ENCODE results near the gene OR1I1. TPM values are rescaled to one million over a fixed set of nuclear protein-coding genes. Genes with fewer than 3 reads are reported as not detected.

OR1I1 gene
- total RNA-seq, 2 experiments from 2014 or later: not detected

- Mint-ChIP-seq H3K9me3 (no peaks in the 10 kb centered on the region), H3K27me3 (no peaks in the 10 kb centered on the region), H3K4me1 (no peaks in the 10 kb centered on the region), H3K36me3 (peaks cover 26% of the 10 kb centered on the region), H3K27ac (no peak overlapping the region), H3K4me3 (no peak overlapping the region)
- DNase-seq: no peak
- POLR2A ChIA-PET: interaction anchor here (0.5 kb wide), 1 partner anchor 359 kb away, joined by 3 read pairs; no protein-coding TSS in a partner anchor
- no peak for ATAC-seq (ENCODE audit: low read depth)
Measured at GRCh38 chr19:15115762-15116615, 34.0 kb downstream of the OR1I1 start.

GRCh38 chr19:15116856-15117255, 34.8 kb downstream of the OR1I1 start:
- Mint-ChIP-seq H3K4me3 (no peak overlapping the region), H3K4me1 (no peaks in the 10 kb centered on the region), H3K36me3 (peaks cover 30% of the 10 kb centered on the region), H3K9me3 (no peaks in the 10 kb centered on the region), H3K27ac (no peak overlapping the region), H3K27me3 (no peaks in the 10 kb centered on the region)
- POLR2A ChIA-PET: interaction anchor here (0.5 kb wide), 1 partner anchor 358 kb away, joined by 3 read pairs; no protein-coding TSS in a partner anchor
- ATAC-seq (ENCODE audit: low read depth) (no peak), DNase-seq (no peak)

DNA sequence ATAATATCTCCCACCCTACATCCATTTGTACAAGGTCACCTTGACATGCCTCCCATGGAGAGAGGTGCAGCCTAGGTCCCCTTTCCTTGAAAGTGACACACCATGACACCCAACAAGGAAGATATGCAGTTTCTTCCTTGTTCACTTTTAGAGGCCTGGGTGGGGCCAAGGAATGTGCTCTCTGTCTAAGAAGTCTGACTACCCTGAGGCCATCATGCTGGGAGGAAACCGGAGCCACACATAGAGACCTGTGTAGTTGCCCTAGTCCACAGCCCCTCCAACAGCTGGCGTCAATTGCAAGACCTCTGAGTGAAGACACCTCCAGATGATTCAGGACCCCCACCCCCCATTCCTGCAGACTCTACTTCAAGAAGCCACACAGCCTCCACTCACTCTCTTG, 36.2 kb downstream of the OR1I1 start:
- Mint-ChIP-seq H3K4me1 (no peaks in the 10 kb centered on the region), H3K4me3 (no peak overlapping the region), H3K27ac (no peak overlapping the region), H3K9me3 (no peaks in the 10 kb centered on the region), H3K36me3 (peaks cover 33% of the 10 kb centered on the region), H3K27me3 (no peaks in the 10 kb centered on the region)
- ATAC-seq (ENCODE audit: low read depth): no peak
- POLR2A ChIA-PET: no interaction called here
- DNase-seq: no peak

DNA sequence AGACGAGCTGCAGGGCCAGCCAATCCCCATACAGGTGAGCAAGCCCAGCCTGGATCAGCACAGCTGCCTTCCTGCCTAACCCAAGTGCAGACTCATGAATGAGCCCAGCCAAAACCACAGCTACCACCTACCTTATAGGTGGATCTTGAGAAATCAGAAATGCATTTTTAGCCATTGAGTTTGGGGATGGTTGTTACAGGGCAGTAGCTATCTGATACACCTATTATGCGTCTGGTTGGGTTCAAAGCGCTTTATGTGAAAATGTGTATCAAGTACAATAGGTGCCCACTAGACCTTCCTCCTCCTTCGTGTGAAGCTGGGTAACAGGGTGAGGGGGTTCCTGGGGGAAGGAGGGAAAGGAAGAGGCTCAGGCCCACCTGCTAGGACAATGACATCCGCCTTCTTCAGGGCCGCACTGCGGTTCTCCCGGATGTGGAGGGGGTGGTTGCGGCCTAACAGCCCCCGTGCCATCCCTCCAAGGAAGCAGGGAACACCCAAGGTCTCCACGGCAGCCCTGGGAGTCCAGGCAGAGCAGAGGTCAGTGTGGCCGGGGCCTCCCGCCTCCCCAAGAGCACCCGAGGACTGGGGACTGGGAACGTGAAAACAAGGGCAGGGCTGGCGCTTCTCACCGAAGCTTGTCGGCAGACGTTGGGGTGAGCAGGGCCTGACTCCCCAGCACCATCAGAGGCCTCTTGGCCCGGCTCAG, 36.9 kb downstream of the OR1I1 start:
- Mint-ChIP-seq H3K9me3 (no peaks in the 10 kb centered on the region), H3K4me3 (no peak overlapping the region), H3K27ac (no peak overlapping the region), H3K27me3 (no peaks in the 10 kb centered on the region), H3K4me1 (peaks cover under 1% of the 10 kb centered on the region), H3K36me3 (peaks cover 33% of the 10 kb centered on the region)
- ATAC-seq (ENCODE audit: low read depth) (no peak), DNase-seq (no peak)
- POLR2A ChIA-PET: no interaction called here

DNA sequence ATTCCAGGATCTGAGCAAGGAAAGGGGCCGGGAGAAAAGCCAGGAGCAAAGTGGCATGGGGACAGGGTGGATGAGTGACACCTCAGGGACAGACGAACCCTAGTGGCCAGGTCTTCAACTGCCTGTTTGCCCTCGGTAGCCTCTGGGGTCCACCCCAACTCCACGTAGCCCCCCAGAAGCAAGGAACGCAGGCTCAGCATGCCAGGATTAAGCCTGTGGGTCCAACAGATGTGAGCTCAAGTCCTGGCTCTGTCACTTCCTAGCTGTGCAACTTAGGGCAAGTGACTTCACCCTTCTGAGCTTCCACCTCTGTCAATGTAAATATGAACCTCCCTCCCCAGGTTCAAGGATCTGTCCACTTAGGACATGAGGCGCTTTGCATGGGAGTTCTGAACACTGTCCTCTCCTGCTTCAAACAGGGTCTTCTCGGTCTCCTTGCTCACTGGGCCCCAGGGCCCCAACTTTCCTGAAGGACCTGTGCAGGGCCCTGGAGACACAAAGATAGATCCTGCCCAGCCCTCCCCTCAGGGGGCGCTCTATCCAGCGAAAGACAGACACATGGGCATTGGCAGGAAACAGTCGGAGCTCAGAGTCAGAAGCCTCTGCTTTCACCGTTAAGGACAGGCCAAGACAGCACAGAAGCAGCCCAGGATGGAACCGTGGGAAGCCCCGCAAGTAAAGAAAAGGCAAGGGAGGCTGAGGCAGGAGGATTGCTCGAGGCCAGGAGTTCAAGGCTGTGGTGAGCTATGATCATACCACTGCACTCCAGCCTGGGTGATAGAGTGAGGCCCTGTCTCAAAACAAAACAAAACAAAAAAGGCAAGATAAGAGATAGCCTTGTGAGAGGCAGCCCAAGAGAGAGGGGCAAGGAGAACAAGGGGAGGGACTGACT, 38.4 kb downstream of the OR1I1 start:
- peaks cover 29% of the 10 kb centered on the region for H3K36me3 Mint-ChIP-seq
- POLR2A ChIA-PET: no interaction called here

DNA sequence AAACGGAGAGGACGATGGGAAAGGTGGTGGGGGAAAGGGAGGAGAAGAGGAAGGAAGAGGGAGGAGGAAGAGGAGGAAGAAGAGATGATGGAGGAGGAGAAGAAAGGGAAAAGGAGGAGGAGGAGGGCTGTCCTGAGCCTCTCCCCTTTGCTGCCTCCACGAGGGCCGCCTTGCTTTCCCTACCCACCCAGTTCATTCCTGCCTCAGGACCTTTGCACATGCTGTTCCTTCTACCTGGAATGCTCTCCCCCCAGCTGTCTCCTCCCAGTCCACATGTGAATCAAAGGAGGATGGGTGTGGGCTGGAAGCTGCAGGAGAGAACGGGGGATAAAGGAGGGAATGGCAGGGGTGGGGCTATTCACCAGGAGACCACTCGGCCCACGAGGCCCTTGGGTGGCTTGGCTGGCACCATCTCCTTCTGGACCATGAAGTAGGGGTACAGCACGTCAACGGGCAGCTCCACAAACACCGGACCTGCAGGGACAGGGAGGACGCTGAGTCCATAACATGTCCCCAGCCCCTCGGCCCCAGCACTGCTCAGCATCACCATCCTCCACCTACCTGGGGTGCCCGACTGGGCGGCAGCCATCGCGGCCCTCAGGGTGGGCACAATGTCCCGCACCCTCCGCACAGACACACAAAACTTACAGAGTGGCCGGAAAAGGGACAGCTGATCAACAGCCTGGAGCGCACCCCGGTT, 40.5 kb downstream of the OR1I1 start:
- H3K27ac Mint-ChIP-seq: no peak overlapping the region
- ATAC-seq (ENCODE audit: low read depth): no peak

More for the DNA sequence above, 38.4 kb downstream of the OR1I1 start:
- no peaks in the 10 kb centered on the region for H3K9me3 Mint-ChIP-seq
- ATAC-seq (ENCODE audit: low read depth) (no peak), DNase-seq (no peak)
- no peak overlapping the region for H3K4me3 Mint-ChIP-seq
- peaks cover 5% of the 10 kb centered on the region for H3K4me1 Mint-ChIP-seq
- H3K27me3 Mint-ChIP-seq: no peaks in the 10 kb centered on the region
- H3K27ac Mint-ChIP-seq: no peak overlapping the region

GRCh38 chr19:15123031-15123890, 41.2 kb downstream of the OR1I1 start:
- Mint-ChIP-seq H3K27me3 (no peaks in the 10 kb centered on the region), H3K4me3 (peak overlapping the region; percentile 93), H3K4me1 (peaks cover 10% of the 10 kb centered on the region), H3K36me3 (peaks cover 23% of the 10 kb centered on the region), H3K9me3 (no peaks in the 10 kb centered on the region), H3K27ac (peak overlapping the region; percentile 91)
- ATAC-seq (ENCODE audit: low read depth): no peak
- no peak for DNase-seq
- POLR2A ChIA-PET: interaction anchor here (1.6 kb wide), 1 partner anchor 256 kb away, joined by 6 read pairs; the partner anchor contains the start of gene AKAP8

More for the DNA sequence above, 40.5 kb downstream of the OR1I1 start:
- Mint-ChIP-seq H3K27me3 (no peaks in the 10 kb centered on the region), H3K4me3 (peak overlapping the region; percentile 28), H3K36me3 (peaks cover 29% of the 10 kb centered on the region), H3K4me1 (peaks cover 10% of the 10 kb centered on the region), H3K9me3 (no peaks in the 10 kb centered on the region)
- POLR2A ChIA-PET: interaction anchor here (0.5 kb wide), 1 partner anchor 684 kb away, joined by 3 read pairs; no protein-coding TSS in a partner anchor
- no peak for DNase-seq

GRCh38 chr19:15123900-15124299, 41.9 kb downstream of the OR1I1 start:
- Mint-ChIP-seq H3K36me3 (peaks cover 16% of the 10 kb centered on the region), H3K4me1 (peaks cover 10% of the 10 kb centered on the region), H3K4me3 (peak overlapping the region; percentile 93), H3K9me3 (no peaks in the 10 kb centered on the region), H3K27me3 (no peaks in the 10 kb centered on the region), H3K27ac (peak overlapping the region; percentile 91)
- POLR2A ChIA-PET: interaction anchor here (1.2 to 1.6 kb wide), 2 partner anchors 31 to 255 kb away, joined by 4 to 6 read pairs; partner anchors contain the start of gene AKAP8
- ATAC-seq (ENCODE audit: low read depth) (no peak), DNase-seq (no peak)

DNA sequence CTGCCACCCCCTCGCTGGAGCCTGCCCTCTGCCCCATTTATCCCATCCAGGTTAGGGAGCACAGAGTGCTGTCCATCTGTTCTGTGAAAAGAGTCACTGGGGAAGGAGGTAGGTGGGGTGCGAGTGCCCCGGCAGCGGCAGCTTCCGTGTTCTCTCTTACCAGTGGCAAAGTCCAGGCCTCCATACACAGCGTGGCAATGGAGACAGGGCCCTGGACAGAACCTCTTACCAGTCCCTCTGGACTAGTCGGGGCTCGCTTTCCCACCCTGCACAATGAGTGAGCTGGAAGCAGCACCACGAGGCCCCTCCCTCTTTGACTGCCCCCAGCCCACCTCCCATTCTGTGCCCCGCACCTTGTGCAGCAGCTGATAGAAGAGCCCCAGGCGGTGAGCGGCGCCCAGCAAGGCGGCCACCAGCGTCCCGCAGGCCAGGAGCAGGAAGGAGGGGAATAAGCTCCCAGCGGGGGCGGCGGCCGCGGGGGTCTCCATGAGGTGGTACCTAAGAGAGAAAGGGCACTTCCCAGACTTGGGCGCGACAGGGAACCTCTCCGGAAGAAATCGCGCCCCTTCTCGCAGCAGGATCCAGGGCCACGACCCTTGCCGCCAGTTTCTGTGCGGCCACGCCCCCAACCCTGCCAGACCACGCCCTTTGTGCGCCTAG, 42.7 kb downstream of the OR1I1 start:
- Mint-ChIP-seq H3K36me3 (peaks cover 13% of the 10 kb centered on the region), H3K4me3 (peak overlapping the region; percentile 93), H3K9me3 (no peaks in the 10 kb centered on the region), H3K4me1 (peaks cover 14% of the 10 kb centered on the region), H3K27me3 (no peaks in the 10 kb centered on the region), H3K27ac (peak overlapping the region; percentile 91)
- no peak for ATAC-seq (ENCODE audit: low read depth)
- no peak for DNase-seq
- POLR2A ChIA-PET: interaction anchor here (0.5 to 1.6 kb wide), 5 partner anchors 18 to 294 kb away, joined by 3 to 6 read pairs (median 4); partner anchors contain the start of genes AKAP8 and AKAP8L

GRCh38 chr19:15125232-15126067, 43.4 kb downstream of the OR1I1 start:
- DNase-seq (peak; percentile 99), ATAC-seq (ENCODE audit: low read depth) (peak; percentile 93)
- Mint-ChIP-seq H3K27me3 (no peaks in the 10 kb centered on the region), H3K4me3 (peak overlapping the region; percentile 93), H3K36me3 (peaks cover 9% of the 10 kb centered on the region), H3K27ac (peak overlapping the region; percentile 91), H3K9me3 (no peaks in the 10 kb centered on the region), H3K4me1 (peaks cover 20% of the 10 kb centered on the region)
- POLR2A ChIA-PET: interaction anchor here (0.5 to 1.6 kb wide), 10 partner anchors 17 to 1019 kb away, joined by 3 to 6 read pairs (median 3); partner anchors contain the start of genes AKAP8, AKAP8L and HSH2D

Data from activated naive CD8-positive, alpha-beta T cell treated with anti-CD3 and anti-CD28 coated beads, Interleukin-2, amount 10 ng/mL, durations not matched to agents 7 days and 5 days (primary cell).